ENCODE results near the gene DNAH17.
"Not testable (repeated sequence)": the region's sequence is repeated elsewhere in the genome, so short reads cannot be mapped to it uniquely, and the experiment has no call there.

DNAH17 gene

DNA sequence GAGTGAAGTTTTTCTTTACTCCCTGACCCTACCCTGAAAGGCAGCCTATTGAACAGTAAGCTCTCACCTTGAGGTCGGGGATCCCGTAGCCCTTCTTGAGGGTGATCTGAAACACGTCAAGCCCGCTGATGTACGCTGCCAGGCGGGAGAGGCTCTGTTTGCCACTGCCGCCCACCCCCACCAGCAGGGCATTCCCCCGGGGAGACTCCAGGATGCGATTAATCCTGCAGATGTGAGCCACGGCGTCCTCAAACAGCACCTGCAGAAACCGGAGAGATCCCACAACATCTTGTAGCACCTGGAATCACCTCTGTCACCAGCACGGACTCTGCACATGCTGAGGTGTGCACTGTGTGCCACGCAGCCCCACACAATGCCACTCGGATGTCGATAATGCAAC, 102.0 kb downstream of the DNAH17 start:
- no peak for DNase-seq

- DNase-seq: no peak
Measured at GRCh38 chr17:78474614-78475146, 102.5 kb downstream of the DNAH17 start.

- DNase-seq: no peak
Measured at GRCh38 chr17:78473951-78474613, 103.1 kb downstream of the DNAH17 start.

DNA sequence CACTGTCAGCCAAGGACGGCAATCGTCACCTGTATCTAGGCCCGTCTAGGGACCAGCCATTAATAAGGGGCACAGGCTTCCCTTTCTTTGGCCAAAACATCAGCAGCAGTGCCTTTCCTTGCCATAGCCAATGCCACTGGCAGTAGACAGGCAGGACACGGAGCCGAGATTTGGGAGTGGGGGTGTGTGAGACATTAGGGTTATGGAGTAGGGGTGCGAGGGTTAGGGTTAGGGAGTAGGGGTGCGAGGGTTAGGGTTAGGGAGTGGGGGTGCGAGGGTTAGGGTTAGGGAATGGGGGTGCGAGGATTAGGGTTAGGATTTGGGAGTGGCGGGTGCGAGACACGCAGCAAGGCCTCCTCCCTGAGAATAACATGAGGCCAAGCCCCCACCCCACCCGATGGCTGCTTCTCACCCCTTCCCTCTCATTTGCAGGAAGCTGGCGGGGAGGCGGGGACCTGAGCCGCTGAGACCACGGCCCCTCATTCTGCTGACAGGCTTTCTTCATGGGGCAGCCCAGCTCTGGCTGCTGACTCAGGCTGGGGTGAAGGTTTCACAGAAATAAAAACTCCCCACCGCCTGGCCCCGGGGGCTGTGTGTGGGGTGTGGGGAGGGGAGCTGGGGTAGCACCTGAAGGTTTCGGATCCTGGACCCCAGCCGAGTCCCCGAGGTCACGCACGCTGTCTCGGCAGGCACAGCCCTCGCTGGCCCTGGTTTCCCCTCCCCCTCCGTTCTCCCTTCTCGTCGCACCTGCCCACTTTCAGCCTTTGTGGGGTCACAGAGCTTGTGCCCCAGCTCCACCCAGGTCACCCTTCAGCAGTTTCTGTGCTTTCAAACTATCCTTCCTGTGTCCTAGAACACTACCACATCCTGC, 104.9 kb downstream of the DNAH17 start:
- no peak for DNase-seq

DNA sequence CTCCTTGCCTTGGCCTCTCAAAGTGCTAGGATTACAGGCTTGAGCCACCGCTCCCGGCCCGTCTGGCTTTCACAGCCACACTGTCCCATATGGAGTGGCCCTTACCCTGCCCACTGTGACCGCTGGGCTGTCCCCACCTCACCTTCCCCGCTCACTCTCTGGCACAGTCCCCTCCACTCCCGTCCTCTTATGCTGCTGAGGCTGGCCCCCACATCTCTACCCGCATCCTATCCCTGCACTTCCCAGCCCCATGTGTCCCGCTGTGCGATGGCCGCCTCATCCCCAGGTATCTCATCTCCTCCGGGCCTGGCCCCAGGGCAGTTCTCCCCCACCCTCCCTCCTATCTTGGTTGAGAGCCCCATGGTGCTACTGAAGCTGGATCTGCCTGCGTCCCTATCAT, 105.6 kb downstream of the DNAH17 start:
- no peak for DNase-seq

DNA sequence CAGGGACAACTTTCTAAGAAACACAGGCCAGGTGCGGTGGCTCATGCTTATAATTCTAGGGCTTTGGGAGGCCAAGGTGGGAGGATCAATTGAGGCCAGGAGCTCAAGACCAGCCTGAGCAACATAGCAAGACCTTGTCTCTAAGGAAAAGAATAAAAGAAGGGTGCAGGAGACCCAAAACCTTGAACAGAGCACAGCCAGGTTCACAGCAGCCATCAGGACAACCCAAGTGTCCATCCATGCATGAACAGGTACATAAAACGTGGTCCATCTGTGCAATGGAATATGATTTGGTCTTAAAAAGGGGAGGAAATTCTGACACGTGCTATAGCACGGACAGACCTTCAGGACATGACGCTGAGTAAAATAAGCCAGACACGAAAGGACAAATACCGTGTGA, 107.8 kb downstream of the DNAH17 start:
- DNase-seq: no peak

DNA sequence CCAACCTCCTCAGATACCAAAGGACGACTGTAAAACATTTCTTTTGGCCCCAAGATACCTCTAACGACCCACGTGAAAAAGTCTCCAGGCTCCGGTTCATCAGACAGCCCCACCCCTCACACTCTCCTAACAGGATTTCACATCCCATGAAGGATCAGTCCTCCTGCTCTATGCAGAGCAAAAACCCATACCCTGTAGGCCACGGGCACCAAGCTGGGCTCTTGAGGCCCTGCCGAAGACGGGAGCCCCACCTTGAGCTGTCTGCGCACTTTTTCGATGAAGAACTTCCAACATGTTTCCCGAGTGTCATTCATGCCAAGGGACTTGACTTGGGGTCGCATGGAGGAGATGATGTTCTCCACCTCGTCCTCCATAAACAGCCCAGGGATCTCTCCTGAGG, 108.8 kb downstream of the DNAH17 start:
- DNase-seq: no peak

DNA sequence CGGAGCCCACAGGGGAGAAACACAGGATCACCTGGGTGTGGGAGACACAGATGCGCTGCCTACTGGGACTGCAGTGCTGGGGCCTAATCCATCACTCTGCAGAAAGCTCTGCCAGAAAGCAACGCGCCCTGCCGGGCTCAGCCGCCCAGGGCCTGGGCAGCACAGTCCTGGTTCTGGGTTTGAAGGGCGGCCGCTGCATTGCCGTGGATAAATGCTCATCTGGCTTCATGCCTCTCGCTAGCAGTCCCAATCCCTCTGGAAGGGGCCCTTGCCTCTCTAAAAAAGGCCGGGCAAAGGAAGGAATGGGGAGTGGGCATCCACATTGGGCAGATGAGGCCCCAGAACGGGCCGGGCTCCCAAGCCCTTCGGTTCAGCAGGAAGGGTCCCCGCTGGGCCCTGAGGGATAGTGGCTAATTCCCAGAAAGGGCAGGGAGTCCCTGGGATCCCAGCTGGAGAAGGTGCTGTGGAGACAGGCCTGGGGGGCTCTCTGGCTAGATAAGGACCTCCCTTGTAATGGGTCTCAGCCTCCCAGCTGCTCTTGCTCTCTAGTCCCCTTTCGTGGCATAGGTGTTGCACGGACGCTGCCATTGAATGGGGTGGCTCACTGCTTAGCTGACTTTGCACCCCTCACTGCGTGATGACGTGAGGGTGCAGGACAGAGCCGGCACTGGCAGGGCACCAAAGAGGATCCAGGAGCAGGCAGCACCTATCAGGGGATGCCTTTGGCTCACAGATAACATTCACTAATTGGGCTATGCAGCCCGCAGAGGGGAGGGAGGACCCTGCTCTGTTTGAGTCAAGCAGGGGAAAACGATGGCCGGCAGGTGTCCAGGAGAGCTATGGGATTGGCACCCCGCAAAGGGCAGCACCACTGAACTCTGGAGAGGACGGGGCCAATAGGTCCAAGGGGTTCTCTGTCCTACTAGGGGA, 110.1 kb downstream of the DNAH17 start:
- DNase-seq: no peak

GRCh38 chr17:78466109-78466785, 110.9 kb downstream of the DNAH17 start:
- DNase-seq: not testable (repeated sequence)

- no peak for DNase-seq
Measured at GRCh38 chr17:78462148-78462547, 115.0 kb downstream of the DNAH17 start.

- DNase-seq: no peak
Measured at GRCh38 chr17:78461799-78462053, 115.5 kb downstream of the DNAH17 start.

GRCh38 chr17:78460951-78461798, 116.0 kb downstream of the DNAH17 start:
- DNase-seq: no peak

DNA sequence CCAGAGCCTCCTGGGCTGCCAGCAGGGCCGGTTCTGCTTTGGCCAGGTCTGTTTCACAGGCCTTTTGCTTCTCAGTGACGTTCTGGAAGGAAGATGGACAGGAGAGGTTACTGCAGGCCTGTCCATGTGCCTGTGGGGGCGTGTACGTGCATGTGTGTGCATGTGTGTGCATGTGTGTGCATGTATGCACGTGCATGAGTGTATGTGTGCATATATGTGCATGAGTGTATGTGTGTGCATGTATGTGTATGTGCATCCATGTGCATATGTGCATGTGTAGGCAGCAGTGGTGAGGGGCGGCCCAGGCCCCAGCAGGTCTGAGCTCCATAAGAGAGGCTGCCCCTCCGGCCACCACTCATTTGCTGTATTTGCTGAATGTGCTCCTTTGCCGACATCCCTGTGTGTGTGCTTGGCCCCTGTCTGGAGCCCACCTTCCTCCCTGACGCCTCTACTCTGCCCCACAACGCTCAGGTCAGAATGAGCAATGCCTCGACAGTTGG, 117.0 kb downstream of the DNAH17 start:
- DNase-seq: no peak

DNA sequence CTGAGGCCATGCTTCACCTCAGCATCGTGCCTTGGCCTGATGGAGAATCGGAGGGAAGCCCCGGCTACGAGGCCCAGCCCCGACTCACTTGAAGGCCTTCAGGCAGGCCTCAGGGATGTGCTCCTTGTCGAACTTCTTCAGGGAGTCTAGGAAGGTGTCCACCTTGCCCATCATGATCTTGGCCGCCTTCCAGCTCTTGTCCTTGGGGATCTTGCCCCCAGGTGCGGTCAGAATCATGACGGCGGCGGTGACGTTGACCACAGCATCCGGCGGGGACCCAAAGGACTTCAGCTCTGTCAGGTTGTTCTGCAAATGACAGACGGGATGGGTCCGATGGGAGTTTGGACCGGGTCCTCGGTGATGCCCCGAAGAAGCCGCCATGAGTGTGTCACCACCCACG, 117.5 kb downstream of the DNAH17 start:
- DNase-seq: no peak

- no peak for DNase-seq
Measured at GRCh38 chr17:78458736-78459335, 118.4 kb downstream of the DNAH17 start.

- DNase-seq: no peak
Measured at GRCh38 chr17:78458091-78458490, 119.1 kb downstream of the DNAH17 start.

DNA sequence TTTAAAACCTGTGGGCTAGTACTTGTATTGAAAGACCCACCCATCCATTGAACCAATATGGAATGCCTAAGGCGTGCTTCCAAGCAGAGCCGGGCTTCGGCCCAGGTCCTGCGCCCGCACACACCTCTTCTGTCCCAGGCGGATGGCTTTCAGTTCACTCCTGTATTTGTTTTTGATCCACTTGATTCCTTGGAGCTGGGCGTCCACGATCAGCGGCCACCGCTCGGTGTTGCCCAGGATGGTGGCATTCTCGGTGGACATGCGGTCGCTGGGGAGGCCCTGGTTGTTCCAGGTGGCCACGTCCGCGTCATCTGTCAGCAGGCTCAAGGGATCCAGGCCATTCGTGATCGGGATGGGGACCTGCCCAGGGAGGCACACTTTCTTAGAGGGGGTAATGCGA, 122.8 kb downstream of the DNAH17 start:
- no peak for DNase-seq

- DNase-seq: no peak
Measured at GRCh38 chr17:78451753-78452152, 125.4 kb downstream of the DNAH17 start.

- no peak for DNase-seq
Measured at GRCh38 chr17:78450696-78451345, 126.4 kb downstream of the DNAH17 start.

- DNase-seq: no peak
Measured at GRCh38 chr17:78449983-78450595, 127.1 kb downstream of the DNAH17 start.

Data from NCI-H510A (cell line).